Measurements from ENCODE around the gene EDN3.

The EDN3 gene, protein sequence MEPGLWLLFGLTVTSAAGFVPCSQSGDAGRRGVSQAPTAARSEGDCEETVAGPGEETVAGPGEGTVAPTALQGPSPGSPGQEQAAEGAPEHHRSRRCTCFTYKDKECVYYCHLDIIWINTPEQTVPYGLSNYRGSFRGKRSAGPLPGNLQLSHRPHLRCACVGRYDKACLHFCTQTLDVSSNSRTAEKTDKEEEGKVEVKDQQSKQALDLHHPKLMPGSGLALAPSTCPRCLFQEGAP

DNA sequence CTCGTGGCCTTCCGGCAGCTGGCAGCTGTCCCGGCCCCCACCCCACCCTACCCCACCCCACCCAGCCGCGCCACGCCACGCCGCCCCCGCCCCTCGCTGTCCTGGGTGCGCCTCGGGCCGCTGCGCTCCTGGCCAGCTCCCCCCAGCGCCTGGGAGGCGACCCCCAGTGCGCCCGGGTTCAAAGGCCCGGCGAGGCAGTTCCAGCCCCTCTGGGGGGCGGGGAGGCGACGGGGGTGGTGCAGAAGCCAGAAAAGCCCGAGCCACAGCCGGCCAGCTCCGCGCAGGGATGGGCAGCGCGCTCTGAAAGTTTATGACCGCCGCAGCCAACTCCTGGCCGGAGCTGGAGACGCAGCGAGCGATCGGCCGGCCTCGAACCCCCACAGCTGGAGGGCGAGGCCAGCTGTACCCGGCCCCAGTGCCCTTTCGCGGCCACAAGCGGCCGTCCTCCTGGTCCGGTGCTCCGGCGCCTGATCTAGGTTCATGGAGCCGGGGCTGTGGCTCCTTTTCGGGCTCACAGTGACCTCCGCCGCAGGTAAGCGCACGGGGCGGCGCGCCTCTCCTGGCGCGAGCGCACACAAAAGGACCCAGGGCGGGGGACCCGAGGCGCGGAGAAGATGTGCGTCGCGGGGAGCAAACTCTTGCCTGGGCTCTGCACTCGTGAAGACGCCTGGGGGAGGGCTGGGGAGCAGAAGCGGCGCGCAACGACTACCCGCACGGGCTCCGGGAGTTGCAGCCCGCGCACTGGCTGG lies at the start of gene EDN3:
TSS of gene EDN3 (plus strand) at position 279 of the 749 bp plus-strand sequence. CDS start at position 481, 202 bp downstream.
- no peak for DNase-seq (ENCODE audit: low read depth in 2 of 2)

DNA sequence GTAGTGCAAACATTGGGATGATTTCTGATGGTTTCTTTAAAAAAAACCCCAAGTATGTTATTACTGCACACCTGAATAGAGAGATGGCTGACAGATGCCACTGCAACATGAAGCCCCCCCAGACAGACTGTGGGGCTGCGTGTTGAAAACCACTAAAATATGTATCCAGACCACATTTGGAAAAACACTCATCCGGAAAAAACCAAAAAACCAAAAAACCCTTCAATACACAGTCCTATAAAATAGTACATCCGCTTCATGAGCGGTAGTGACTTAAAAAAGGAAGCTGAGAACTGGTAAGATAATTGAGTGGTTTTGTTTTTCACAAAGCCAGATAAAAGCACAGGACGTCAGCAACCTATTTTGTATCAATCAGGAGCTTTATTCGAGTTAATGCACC lies 47.1 kb upstream of the EDN3 start:
- DNase-seq (ENCODE audit: low read depth in 2 of 2), result no peak

DNA sequence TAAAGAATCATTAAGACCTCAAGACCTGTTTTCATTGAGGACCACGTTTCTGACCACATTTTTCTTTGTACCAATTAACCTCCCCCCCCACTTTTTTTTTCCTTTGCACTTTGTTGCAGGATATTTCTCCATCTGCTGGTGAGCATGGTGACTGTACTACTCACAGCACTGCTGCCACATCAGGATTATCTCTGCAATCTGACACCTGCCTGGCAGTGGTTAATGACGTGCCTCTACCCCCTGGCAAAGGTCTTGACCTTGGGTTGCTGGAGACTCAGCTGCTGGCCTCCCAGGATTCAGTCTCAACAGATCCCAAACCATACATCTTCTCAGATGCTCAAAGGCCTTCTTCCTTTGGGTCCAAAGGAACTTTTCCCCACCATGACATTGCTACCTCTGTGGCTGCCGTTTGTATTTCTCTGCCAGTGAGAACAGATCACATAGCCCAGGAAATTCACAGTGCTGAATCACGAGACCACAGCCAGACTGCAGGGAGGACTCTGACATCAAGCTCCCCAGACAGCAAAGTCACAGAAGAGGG lies 46.6 kb upstream of the EDN3 start:
- no peak for DNase-seq (ENCODE audit: low read depth in 2 of 2)

DNA sequence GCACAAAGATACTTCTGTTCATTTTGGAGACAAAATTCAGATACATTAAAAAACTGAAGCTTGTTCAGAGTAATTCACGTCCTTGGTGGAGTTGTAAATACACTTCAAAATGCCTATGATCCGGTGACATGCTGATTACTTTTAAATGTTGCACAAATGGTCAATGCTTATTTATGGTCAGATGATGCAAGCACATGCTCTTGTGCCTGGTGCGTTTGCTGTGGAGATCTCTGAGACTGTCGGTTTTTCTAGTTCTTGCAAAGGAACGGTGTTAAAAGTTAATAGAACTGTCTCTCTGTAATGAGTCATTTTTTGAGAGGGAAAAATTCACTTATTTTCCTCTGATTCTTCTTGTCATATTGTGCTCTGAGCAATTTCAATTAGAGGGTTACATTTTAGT lies 45.2 kb upstream of the EDN3 start:
- no peak for DNase-seq (ENCODE audit: low read depth in 2 of 2)

DNA sequence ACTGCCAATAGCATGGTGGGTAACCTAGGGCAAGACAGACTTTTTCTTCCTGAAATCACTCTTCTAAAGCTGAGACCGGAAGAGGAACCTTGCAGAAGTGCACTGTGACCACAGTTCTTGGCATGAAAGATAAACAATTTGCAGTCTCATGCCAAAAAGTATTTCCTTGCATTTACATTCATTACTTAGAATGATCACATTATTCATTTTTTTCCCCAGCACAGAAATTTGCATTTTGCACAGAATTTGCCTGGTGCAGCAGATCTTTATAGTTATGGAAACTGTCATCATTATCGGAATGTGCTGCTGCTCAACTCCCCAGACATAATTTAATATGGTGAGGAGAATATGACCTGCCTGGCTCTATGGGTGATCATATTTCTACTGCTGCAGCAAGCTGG lies 42.2 kb upstream of the EDN3 start:
- DNase-seq (ENCODE audit: low read depth in 2 of 2), result no peak

DNA sequence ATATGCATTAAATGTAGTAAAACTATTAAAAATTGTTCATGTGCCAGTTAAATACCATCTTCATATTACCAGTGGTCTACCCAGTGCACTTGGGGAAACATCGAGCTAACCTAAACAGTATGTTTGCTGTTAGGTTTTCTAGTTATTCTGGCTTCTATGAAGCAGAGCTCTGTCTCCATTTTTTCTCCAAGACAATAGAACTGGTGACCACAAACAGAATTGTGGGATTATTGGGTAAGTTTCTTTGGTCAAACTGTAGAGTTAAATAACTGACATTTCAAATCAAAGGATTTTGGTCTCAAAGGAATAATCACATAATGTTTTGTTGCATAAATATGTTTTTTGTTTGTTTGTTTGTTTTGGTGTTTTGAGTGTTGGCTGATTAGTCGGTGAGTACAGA lies 40.5 kb upstream of the EDN3 start:
- no peak for DNase-seq (ENCODE audit: low read depth in 2 of 2)

DNA sequence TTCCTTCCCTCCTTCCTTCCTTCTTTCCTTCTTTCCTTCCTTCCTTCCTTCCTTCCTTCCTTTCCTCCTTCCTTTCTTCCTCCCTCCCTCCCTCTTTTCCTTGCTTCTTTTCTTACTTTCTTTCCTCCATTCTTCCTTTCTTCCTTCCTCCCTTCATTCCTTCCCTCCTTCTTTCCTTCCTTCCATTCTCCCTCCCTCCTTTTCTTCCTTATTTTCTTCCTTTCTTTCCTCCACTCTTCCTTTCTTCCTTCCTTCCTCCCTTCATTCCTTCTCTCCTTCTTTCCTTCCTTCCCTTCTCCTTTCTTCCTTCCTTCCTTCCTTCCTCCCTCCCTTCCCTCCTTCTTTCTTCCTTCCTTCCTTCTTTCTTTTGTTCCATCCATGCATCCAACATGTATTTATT lies 35.1 kb upstream of the EDN3 start:
- no peak for DNase-seq (ENCODE audit: low read depth in 2 of 2)

DNA sequence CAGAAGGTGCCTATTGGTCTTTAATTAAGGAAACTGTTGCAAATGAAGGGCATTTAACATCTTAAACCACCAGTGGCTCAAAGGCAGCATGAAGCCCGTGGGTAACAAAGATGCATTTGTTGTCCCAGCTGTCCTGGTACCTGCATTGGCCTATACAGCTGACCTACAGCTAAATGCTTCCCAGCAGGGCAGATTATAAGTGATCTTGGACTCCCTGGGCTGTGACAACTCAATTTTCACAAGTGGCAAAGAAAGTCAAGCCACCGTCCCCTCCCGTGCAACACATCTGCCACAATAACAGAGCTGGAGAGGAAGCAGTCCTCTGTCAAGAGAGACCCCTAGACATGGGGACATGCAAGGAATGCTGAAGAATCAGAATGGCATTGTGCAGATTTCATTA lies 31.5 kb upstream of the EDN3 start:
- no peak for DNase-seq (ENCODE audit: low read depth in 2 of 2)

DNA sequence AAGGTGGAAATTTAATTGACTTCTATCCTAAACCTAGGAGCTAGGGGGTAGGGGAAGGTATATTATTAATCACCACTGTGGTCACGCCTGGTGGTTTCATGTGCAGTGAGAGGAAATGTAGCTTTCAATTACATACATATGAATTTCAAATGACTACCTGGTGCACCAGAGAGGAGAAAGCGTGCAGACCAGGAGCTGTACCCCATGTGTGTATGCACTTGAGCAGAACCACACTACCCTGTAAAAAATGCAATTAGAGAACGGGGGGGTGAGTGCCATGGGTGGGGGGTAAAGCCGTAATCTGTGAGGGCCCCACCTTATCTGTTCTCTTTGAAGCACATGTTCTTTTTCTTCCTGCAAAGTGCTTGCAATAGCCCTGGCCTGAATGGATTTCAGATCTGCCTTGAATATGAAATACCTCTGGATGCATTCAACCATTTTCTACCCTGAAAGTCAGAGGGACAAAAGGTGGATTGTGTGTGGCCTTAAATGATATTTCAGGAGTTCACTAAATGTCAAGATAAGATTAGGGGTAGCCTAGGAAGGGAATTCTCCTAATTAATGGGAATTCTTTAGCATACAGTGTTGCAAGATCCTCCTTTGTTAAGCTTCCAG lies 30.9 kb upstream of the EDN3 start:
- no peak for DNase-seq (ENCODE audit: low read depth in 2 of 2)

DNA sequence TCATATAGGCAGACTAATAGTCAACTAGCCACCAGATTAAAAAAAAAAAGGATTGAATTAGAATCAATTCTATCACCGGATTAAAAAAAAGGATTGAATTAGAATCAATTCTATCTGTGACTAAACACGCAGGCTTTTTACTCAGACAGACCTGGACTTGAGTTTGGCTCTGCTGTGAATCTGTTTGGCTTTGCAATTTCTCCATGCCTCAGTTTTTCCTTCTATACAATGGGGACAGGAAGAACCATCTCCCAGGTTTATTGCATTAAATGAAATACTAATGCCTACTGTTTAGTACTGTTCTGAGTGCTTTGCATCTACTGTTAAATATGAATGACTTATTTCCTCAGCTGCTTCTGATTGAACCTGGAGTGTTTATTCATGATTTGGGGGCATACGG lies 30.0 kb upstream of the EDN3 start:
- DNase-seq (ENCODE audit: low read depth in 2 of 2), result no peak

DNA sequence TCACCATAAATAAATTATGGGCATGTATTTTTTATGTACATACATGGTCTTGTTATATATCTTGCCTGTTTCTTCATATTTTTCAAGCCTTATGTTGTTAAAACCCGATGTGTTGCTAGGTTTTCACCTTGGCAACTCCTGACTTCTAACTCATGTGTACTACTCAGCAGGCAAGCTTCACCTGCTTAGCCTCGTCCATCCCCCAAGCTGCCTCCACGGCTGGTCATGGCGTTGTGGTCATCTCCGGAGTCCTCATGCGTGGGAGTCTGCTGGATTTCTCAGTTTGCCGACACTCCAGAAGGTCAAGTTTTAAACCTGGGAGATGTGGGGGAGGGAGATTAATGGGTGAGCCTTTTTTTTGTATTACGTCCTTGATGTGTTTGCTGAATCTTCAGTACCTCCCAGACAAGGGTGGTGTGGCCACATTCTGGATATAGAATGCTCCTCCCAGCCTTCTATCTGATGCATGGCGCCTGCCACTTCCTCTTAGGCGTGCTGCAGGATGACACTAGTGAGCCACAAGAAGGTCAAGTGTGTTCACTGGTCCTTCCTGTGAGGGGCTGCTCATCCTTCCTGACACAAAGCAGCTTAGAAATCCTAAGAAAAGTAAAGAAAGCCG lies 26.6 kb upstream of the EDN3 start:
- DNase-seq (ENCODE audit: low read depth in 2 of 2), result no peak

DNA sequence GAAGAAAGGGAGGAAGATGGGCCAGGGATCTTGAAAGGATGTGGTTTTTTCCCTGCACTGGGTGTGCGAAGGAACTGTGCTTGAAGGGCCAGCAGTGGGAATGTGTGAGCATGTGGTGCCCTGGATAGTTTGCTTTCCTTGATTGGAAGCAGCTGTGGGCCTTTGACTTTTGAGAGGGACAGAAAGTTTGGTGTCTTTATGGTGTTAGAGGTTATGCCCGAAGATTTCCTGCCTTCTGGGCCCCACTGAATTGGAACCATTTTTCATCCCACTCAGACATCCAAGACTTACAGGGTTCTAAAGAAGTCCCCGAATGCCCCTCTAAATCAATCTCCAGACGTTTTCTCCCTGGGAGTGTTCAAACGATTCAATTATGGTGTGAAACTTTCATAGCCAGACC lies 23.5 kb upstream of the EDN3 start:
- DNase-seq (ENCODE audit: low read depth in 2 of 2), result no peak

DNA sequence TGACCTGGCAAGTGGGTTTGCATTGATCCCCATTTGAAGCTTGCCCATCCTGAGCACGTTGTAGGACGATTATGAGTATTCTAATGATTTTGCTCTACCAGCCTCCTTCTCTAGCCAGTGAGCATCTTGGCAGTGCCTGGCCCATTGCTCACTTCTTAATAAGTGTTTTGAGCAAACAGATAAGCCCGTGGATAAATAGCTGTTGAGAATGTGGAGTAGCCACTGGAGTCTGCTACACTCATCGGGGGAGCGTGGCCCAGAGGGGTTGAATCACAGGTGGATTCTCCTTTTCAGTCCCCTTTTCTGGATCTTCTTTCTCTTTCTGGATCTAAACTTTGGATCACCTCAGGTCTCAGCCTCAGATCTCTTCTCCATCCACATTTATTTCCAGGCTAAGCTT lies 15.9 kb upstream of the EDN3 start:
- no peak for DNase-seq (ENCODE audit: low read depth in 2 of 2)

DNA sequence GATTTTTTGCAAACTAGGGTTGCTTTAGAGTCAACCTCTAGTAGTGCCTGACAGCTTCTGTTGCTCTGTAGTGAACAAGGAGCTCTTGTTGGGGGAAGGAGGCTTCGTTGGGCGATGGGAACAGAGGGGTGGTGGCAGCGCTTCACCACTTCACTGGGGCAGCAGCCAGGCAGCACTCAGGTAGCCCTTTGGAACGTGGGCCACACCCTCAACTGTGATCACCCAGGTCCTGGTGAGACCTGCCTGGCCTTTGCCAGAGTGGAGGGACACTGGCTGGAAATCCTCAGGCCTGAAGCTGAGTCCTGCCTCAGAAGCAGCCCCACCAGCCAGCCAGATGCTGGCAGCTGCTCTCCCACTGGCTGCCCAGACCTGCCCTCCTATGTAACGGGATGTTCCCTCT lies 10.4 kb upstream of the EDN3 start:
- no peak for DNase-seq (ENCODE audit: low read depth in 2 of 2)

DNA sequence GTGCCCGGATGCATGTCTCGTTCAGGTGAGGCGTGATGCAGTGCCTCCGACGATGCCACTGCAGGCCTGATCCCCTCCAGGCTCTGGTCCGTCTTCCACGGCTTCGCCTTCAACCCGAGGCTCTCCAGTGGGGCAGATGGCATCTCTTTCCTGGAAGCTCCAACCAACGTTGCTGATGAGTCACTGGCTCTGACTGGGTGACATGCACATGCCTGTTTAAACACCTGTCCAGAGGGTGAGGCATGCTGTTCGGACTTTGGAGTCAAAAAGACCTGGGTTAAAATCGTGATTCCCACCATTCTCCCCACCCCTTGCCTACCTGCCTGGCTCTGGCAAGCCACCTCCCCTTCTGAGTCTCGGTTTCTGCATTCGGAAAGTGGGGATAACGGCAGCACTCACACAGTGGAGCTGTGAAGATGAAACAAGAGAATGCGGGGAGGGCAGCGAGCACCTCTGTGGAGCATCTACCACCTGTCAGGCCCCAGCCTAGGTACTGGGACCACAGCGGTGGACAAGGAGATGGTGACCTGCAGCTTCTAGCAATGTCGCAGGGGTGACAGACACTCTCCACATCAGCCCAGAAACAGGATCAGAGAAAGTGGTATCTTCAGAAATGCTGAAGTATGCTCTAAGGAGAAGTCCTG lies 8.5 kb upstream of the EDN3 start:
- no peak for DNase-seq (ENCODE audit: low read depth in 2 of 2)

DNA sequence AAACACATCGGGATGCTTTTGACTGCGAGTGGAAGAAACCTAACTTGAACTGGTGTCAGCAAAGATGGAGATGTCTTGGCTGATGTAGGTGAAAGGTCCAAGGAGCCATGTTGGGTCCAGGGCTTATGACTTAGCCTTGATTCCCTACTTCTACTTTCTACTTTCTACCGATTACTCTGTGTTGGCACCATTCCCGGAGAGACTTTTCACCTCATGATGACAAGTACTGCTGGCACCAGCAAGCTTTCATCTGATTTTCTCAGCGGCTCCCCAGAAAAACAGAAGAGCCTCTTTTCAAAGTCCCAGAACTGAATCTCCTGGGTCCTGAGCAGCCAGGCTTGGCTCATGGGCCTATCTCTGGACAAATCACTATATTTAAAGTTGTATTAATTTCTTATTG lies 4.9 kb upstream of the EDN3 start:
- no peak for DNase-seq (ENCODE audit: low read depth in 2 of 2)

DNA sequence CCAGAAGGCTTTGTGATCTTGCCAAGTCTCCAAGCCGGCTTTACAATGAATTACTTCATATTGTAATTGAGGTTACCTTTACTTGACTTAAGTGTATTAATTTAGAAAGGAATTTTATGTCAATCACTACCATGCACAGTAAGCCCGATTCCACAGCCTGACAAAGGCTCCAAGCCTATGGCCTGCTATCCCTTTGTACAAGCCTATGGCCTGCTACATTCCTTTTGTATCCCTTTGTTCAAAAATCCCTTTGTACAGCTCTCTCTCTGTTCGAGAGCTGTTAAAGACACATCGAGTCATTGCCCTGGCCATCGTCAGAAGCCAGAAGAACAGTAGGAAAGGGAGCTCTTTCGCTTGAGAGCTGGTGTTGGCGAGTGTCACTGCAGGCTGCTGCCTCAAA lies 2.7 kb upstream of the EDN3 start:
- DNase-seq (ENCODE audit: low read depth in 2 of 2), result no peak

DNA sequence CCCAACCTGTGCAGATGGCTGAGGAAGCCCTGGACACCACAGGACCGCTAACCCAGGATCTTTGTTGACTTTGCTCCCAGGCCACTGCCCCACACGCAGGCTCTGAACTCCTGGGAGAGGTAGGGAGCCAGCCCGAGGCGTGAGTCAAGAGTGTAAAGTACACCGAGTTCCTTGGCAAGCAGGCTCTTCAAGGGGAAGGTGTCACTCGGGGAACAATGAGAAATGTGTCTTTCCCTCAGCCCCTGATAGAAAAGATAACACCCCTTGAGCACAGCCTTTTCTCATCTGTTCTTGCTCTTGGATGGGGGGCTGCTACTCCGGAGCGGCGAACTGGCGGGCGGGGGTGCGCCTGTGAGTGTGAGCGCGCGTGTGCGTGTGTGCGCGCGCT lies 472 bp upstream of the EDN3 start:
- no peak for DNase-seq (ENCODE audit: low read depth in 2 of 2)

DNA sequence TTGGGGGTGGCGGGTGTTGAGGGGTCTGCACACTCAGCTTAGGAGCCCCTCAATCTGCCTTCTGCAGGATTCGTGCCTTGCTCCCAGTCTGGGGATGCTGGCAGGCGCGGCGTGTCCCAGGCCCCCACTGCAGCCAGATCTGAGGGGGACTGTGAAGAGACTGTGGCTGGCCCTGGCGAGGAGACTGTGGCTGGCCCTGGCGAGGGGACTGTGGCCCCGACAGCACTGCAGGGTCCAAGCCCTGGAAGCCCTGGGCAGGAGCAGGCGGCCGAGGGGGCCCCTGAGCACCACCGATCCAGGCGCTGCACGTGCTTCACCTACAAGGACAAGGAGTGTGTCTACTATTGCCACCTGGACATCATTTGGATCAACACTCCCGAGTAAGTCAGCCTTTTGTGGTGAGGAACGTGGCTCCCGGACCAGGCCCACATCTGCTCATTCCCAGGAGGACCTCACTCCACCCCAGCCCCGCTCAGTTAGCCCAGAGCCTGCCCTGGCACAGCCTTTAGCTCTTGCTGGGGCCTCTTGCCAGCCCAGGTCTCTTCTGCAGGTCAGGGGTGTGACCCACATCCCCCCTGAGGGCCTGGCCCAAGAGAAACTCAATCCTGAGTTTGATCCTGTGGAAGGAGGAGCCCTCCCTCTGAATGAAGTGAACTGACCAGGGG lies 1.1 kb downstream of the EDN3 start:
- no peak for DNase-seq (ENCODE audit: low read depth in 2 of 2)

DNA sequence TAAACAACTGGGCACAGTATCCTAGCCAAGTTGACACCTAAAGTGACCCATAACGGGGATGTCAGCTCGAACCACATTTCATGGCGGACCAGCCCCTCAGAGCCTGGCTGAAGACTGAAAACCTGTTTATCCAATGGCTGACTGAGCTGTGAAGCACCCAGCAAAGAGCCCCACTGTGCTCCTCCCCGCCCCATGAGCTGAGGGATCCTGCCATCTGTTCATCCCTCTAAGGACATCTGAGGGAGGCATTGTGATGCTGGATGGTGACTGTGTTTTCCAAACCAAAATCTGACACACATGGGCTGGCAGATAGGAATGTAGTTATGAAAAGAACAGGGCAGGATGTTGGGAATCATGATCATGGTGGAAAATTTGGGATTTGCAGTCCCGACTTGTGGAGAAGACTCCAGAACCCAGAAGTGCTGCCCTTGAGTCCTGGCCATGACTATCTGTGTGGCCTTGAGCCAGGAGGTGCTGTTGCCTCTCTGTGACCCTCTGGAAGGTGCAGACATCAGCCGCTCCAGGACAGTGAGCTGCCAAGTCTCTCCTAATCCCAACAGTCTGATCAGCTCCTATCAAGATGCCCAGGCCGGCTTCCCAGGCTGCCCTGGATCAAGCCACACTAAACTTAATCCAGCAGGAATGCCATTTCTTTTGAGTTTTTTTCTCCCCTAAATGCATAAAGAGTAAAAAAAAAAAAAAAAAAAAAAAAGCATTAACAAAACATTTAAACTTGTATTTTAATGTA lies 5.7 kb downstream of the EDN3 start:
- no peak for DNase-seq (ENCODE audit: low read depth in 2 of 2)

DNA sequence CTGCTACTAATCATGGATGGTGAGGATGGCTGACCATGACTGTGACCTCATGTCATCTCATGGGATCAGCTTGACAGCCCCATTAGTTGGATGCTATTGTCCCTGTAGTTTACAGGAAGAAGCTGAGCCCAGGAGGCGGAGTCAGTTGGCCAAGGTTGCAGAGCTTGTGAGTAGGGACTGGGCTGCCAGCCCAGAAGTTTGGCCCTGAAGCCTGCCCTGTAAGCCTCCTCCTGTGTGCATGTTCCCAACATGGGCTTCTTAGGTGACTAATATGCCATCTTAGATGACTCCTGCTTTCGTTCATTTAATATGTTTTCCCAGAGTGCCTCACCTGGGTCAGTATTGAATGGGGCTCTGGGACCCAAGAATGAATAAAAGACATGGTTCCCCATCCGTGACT lies 6.9 kb downstream of the EDN3 start:
- no peak for DNase-seq (ENCODE audit: low read depth in 2 of 2)

All from stimulated activated CD4-positive, alpha-beta T cell treated with anti-CD3 and anti-CD28 coated beads, Interleukin-12 subunit alpha, Interleukin-12 subunit beta, amount 100 ng/mL, for 24 hours (primary cell).